Activated T-cell treated with anti-CD3 and anti-CD28 coated beads, Interleukin-2, amount 50 U/mL, for 24 hours (primary cell): Measurements from ENCODE around the gene HMGN4.
A peak's percentile ranks its signal among the peaks of the same experiment; 100 is the strongest.

ENCODE experiments used
- DNase-seq: peaks from one replicate; pipeline ENCODE4 v3.0.0-alpha.2; 2020
- H3K27ac Mint-ChIP-seq: 2 replicates; pipeline ENCODE4 v1.8.0; 2020; ENCODE audit warnings: mild to moderate bottlenecking, mixed read lengths
- H3K27me3 Mint-ChIP-seq: 2 replicates; pipeline ENCODE4 v1.8.0; 2020; ENCODE audit warnings: mixed read lengths
- H3K36me3 Mint-ChIP-seq: 2 replicates; pipeline ENCODE4 v1.8.0; 2020; ENCODE audit warnings: low read depth, mixed read lengths
- H3K4me1 Mint-ChIP-seq: 2 replicates; pipeline ENCODE4 v1.8.0; 2020; ENCODE audit warnings: low read depth, mixed read lengths
- H3K4me3 Mint-ChIP-seq: 2 replicates; pipeline ENCODE4 v1.8.0; 2020; ENCODE audit warnings: mild to moderate bottlenecking, moderate library complexity, mixed read lengths
- H3K9me3 Mint-ChIP-seq: 2 replicates; pipeline ENCODE4 v1.8.0; 2020; ENCODE audit warnings: mixed read lengths

HMGN4 gene

GRCh38 chr6:26594730-26595632 lies 56.8 kb downstream of the HMGN4 start:
- peaks cover 30% of the 10 kb centered on the region for H3K27me3 Mint-ChIP-seq
- DNase-seq: peak; percentile 67
- peak overlapping the region; percentile 51 for H3K27ac Mint-ChIP-seq
- H3K4me3 Mint-ChIP-seq: no peak overlapping the region
- H3K36me3 Mint-ChIP-seq: peaks cover 10% of the 10 kb centered on the region
- no peaks in the 10 kb centered on the region for H3K9me3 Mint-ChIP-seq
- peaks cover 33% of the 10 kb centered on the region for H3K4me1 Mint-ChIP-seq

GRCh38 chr6:26595669-26596269 lies 57.6 kb downstream of the HMGN4 start:
- H3K4me3 Mint-ChIP-seq: no peak overlapping the region
- no peaks in the 10 kb centered on the region for H3K9me3 Mint-ChIP-seq

More at GRCh38 chr6:26595669-26596269, 57.6 kb downstream of the HMGN4 start:
- Mint-ChIP-seq H3K27ac (no peak overlapping the region), H3K36me3 (peaks cover 18% of the 10 kb centered on the region), H3K4me1 (peaks cover 41% of the 10 kb centered on the region), H3K27me3 (peaks cover 30% of the 10 kb centered on the region)
- peak; percentile 92 for DNase-seq
